ENCODE measurements around the gene SLC26A3.

DNA sequence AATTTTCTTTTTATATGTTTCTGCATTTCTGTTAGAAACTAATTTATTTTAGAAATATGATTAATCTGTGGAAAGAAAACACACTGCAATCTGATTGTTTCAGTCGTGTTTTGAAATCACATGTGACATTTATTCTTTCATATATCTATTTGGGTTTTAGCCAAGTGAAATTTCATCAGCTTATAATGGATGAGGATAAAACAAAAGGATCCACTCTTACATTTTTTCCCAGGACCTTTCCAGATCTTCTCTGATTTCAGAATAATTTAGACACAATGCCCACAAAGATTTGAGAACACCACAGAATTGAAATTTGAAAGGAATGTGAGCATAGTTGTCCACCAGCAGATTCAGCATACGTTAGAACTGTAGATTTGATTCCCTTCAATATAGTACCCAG is 30.0 kb downstream of the SLC26A3 start:
- TF ChIP-seq, protein P1, sequence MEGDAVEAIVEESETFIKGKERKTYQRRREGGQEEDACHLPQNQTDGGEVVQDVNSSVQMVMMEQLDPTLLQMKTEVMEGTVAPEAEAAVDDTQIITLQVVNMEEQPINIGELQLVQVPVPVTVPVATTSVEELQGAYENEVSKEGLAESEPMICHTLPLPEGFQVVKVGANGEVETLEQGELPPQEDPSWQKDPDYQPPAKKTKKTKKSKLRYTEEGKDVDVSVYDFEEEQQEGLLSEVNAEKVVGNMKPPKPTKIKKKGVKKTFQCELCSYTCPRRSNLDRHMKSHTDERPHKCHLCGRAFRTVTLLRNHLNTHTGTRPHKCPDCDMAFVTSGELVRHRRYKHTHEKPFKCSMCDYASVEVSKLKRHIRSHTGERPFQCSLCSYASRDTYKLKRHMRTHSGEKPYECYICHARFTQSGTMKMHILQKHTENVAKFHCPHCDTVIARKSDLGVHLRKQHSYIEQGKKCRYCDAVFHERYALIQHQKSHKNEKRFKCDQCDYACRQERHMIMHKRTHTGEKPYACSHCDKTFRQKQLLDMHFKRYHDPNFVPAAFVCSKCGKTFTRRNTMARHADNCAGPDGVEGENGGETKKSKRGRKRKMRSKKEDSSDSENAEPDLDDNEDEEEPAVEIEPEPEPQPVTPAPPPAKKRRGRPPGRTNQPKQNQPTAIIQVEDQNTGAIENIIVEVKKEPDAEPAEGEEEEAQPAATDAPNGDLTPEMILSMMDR (IDR thresholded peaks at IDR 0.05; ENCODE audit: low read length): no peak
- TF ChIP-seq EZH2 (IDR thresholded peaks at IDR 0.05; ENCODE audit: borderline replicate concordance, low read length): no peak

Data from OCI-LY1 (cell line).